Sigmoid colon (tissue), 7 donors: ENCODE data around the gene PDE11A. TPM values are rescaled to one million over a fixed set of nuclear protein-coding genes. Genes with fewer than 3 reads are reported as not detected.

Experiments
- DNase-seq: peaks from one replicate; pipeline ENCODE4 v3.0.0-alpha.2; 2019
- H3K27ac ChIP-seq, 4 donors: fragments of 200-600 bp; sonication (generic); one replicate each; pipeline ENCODE4 v1.5.1; 2016 to 2019; ENCODE audit warnings: mild to moderate bottlenecking in 1 of 4
- H3K27me3 ChIP-seq, 3 donors: fragments of 200-600 bp; sonication (generic); one replicate each; pipeline ENCODE4 v1.5.1; 2019; ENCODE audit warnings: mild to moderate bottlenecking in 1 of 3
- H3K36me3 ChIP-seq, 4 donors: fragments of 200-600 bp; sonication (generic); one replicate each; pipeline ENCODE4 v1.5.1; 2016 to 2019
- H3K4me1 ChIP-seq, 4 donors: fragments of 200-600 bp; sonication (generic); one replicate each; pipeline ENCODE4 v1.5.1; 2017 to 2019
- H3K4me3 ChIP-seq, 4 donors: fragments of 200-600 bp; sonication (generic); one replicate each; pipeline ENCODE4 v1.5.1; 2017 to 2019; ENCODE audit warnings: mild to moderate bottlenecking in 2 of 4, moderate library complexity in 1 of 4
- H3K9me3 ChIP-seq, 4 donors: fragments of 200-600 bp in 3 of 4; sonication (generic) in 3 of 4; one replicate each; pipeline versions ENCODE4 v1.5.1 to v1.6.1; 2013 to 2019
- EP300 ChIP-seq, 4 donors: sonication (generic); formaldehyde crosslinking; IDR thresholded peaks; one replicate each; pipeline ENCODE4 v1.6.1; 2017; ENCODE audit warnings: antibody characterized with exemption in 4 of 4
- POLR2A ChIP-seq, 2 donors: fragments of 450-650 bp; IDR thresholded peaks; one replicate each; pipeline ENCODE4 v1.6.1; 2016; ENCODE audit warnings: antibody characterized with exemption in 2 of 2, mild to moderate bottlenecking in 2 of 2, moderate library complexity in 2 of 2
- POLR2AphosphoS5 ChIP-seq, 4 donors: sonication (generic); formaldehyde crosslinking; IDR thresholded peaks; one replicate each; pipeline ENCODE4 v1.6.1; 2017; ENCODE audit warnings: antibody characterized with exemption in 4 of 4
- WGBS, 2 donors: extraction: QIAGEN DNeasy Blood & Tissue Kit; methylation state at CpG; one replicate each; pipeline ENCODE4 v1.1.7; 2013; 5-methylcytosine and 5-hydroxymethylcytosine counted together
- intact Hi-C: fragments of 100-400 bp; cut with DNase I; formaldehyde crosslinking; loops from one replicate; pipeline ENCODE4 v1.15.1; 2023
- polyA plus RNA-seq, 3 donors: library from polyadenylated mRNA; stranded (reverse); fragments of 200-250 nt; gene quantifications; one replicate each; pipeline ENCODE4 v1.2.3, GENCODE V29; 2013
- total RNA-seq, 4 donors: library from RNA; depleted of rRNA; stranded (reverse); fragments of >200 nt; gene quantifications; one replicate each; pipeline ENCODE4 v1.1.0, GENCODE V29; 2016
- TF ChIP-seq, protein P1 (sequence below), 4 experiments: fragments of 450-650 bp in 3 of 4; fragments of 200-600 bp in 1 of 4; IDR thresholded peaks; one replicate each; pipeline ENCODE4 v1.5.1; 2016 to 2019; ENCODE audit warnings: antibody characterized with exemption in 4 of 4, mild to moderate bottlenecking in 3 of 4, moderate library complexity in 2 of 4
- donor health status: healthy with polysubstance abuse.
- donor health status: Bipolar disorder and iron deficiency.
- donor health status: healthy.

Gene PDE11A
- total and polyA plus RNA-seq, 7 donors, result 0.57 to 16.8 (median 4.3) TPM; not detected in 2

DNA sequence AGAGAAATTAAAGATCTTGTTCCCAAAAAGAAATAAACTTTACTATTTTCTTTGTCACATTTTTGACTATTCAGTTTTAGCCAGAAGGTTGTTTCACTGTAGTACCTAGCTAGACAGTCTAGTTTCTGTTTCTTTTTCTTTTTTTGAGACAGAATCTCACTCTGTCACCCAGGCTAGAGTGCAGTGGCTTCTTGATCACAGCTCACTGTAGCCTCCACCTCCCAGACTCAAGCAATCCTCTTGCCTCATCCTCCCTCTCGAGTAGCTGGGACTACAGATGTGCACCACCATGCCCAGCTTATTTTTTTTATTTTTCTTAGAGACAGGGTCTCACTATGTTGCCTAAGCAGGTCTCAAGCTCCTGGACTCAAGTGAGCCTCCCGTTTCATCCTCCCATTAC, 41.9 kb upstream of the PDE11A start:
- WGBS, 2 donors, result 85 to 89% methylated on average over 2 of the region's 2 CpGs
- intact Hi-C loops, result loop anchor here (5.0 kb wide), 3 partner anchors 163 to 317 kb away; no protein-coding TSS in a partner anchor
- no peak overlapping the region for H3K27ac ChIP-seq

DNA sequence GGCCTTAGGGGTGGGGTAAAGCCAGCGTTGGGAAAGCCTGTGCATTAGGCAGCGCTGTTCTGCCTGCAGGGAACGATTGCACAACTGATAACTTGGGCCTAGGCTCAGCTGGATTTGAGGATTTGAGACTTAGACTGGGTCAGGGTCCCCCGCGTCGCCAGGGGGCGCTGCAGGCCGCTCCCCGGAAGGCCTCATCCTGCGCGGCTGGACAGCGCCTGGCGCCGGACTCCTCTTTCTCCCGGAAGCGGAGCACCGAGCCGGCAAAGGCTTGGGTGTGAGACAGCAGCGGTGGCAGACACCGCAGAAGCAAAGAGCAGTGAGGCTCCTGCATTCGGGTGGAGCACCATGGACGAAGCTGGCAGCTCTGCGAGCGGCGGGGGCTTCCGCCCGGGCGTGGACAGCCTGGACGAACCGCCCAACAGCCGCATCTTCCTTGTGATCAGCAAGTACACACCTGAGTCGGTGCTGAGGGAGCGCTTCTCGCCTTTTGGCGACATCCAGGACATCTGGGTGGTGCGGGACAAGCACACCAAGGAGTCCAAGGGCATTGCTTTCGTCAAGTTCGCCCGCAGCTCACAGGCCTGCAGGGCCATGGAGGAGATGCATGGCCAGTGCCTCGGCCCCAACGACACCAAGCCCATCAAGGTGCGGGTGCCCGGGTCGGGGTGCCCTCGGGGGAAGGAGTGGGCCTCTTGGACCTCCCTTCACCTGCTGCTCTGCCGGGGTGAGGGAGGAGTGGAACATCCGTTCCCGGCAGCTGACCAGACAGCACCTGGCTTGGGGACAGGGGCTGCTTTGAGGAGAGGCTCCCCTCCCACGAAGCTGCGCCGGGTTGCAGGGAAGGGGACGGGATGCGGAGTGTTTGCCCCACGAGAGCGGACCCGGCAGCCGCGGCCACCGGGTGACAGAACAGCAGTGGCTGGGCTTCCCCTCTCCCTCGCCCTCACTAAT, 39.9 kb upstream of the PDE11A start, which contains the start of gene RBM45:
TSS of gene RBM45 (plus strand) at position 236 of the 951 bp plus-strand sequence. CDS start at position 346, 110 bp downstream.
- Histone ChIP-seq H3K27me3 (no peaks in the 10 kb centered on the region), H3K4me3 (peak within 1 kb of the TSS; percentile 73 to 89 (median 80)), H3K9me3 (no peaks in the 10 kb centered on the region), H3K4me1 (peaks cover 0 to 16% (median 13%) of the 10 kb centered on the region in 4 donors), H3K27ac (peak within 1 kb of the TSS; percentile 76 to 82 (median 80)), H3K36me3 (peaks cover 0 to 13% (median under 1%) of the 10 kb centered on the region in 4 donors)
- DNase-seq, result peak; percentile 95
- intact Hi-C loops, result loop anchor here (2.0 to 5.0 kb wide), 4 partner anchors 82 to 315 kb away; partner anchors contain the start of gene OSBPL6
- TF ChIP-seq POLR2A (IDR thresholded peaks at IDR 0.05) (peak in 1 of 2 donors; percentile 35), POLR2AphosphoS5 (IDR thresholded peaks at IDR 0.05) (peak; percentile 31 to 81 (median 70)), EP300 (IDR thresholded peaks at IDR 0.05) (no peak)
- TF ChIP-seq, protein P1, sequence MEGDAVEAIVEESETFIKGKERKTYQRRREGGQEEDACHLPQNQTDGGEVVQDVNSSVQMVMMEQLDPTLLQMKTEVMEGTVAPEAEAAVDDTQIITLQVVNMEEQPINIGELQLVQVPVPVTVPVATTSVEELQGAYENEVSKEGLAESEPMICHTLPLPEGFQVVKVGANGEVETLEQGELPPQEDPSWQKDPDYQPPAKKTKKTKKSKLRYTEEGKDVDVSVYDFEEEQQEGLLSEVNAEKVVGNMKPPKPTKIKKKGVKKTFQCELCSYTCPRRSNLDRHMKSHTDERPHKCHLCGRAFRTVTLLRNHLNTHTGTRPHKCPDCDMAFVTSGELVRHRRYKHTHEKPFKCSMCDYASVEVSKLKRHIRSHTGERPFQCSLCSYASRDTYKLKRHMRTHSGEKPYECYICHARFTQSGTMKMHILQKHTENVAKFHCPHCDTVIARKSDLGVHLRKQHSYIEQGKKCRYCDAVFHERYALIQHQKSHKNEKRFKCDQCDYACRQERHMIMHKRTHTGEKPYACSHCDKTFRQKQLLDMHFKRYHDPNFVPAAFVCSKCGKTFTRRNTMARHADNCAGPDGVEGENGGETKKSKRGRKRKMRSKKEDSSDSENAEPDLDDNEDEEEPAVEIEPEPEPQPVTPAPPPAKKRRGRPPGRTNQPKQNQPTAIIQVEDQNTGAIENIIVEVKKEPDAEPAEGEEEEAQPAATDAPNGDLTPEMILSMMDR (IDR thresholded peaks at IDR 0.05), result peak; percentile 83 to 92 (median 88)
- WGBS, 2 donors, result 0 to 1% methylated on average over 60 of the region's 60 CpGs

More for the DNA sequence above, 41.9 kb upstream of the PDE11A start:
- peaks cover 0 to 28% (median 3%) of the 10 kb centered on the region in 4 donors for H3K36me3 ChIP-seq
- TF ChIP-seq, protein P1 (IDR thresholded peaks at IDR 0.05), result no peak
- TF ChIP-seq POLR2A (IDR thresholded peaks at IDR 0.05), result no peak
- no peak overlapping the region for H3K4me3 ChIP-seq
- no peaks in the 10 kb centered on the region for H3K27me3 ChIP-seq
- peaks cover 0 to 16% (median 13%) of the 10 kb centered on the region in 4 donors for H3K4me1 ChIP-seq
- DNase-seq, result no peak
- no peaks in the 10 kb centered on the region for H3K9me3 ChIP-seq

DNA sequence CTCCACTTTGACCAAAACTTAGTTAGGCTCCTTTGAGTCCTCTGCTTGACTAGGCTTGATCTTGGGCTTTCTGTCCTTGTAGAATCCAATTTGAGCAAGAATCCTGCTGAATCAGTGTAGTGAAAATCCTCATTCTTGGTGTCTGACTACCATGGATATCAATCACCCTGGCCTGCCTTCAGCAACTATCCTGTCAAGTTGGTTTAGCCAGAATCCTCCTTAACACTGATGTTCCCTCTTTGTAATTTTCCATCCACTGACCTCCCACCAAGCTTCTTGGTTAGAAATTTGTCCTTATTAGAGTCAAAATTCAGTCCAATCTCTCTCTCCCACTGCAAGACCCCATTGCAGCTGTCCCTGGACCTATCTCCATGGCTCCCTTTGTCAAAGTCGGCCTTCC, 39.2 kb upstream of the PDE11A start:
- 96 to 99% methylated on average over 1 of the region's 1 CpG for WGBS, 2 donors
- H3K36me3 ChIP-seq, result peaks cover 0 to 6% (median 0%) of the 10 kb centered on the region in 4 donors
- peak overlapping the region in 3 of 4 donors; percentile 73 to 86 (median 73) for H3K4me3 ChIP-seq
- intact Hi-C loops, result loop anchor here (2.0 to 5.0 kb wide), 4 partner anchors 83 to 314 kb away; partner anchors contain the start of gene OSBPL6
- no peaks in the 10 kb centered on the region for H3K27me3 ChIP-seq
- H3K4me1 ChIP-seq, result peaks cover 0 to 16% (median 13%) of the 10 kb centered on the region in 4 donors
- DNase-seq, result no peak
- TF ChIP-seq POLR2A (IDR thresholded peaks at IDR 0.05) (no peak), EP300 (IDR thresholded peaks at IDR 0.05) (no peak)
- peak overlapping the region; percentile 76 to 82 (median 80) for H3K27ac ChIP-seq
- no peaks in the 10 kb centered on the region for H3K9me3 ChIP-seq

DNA sequence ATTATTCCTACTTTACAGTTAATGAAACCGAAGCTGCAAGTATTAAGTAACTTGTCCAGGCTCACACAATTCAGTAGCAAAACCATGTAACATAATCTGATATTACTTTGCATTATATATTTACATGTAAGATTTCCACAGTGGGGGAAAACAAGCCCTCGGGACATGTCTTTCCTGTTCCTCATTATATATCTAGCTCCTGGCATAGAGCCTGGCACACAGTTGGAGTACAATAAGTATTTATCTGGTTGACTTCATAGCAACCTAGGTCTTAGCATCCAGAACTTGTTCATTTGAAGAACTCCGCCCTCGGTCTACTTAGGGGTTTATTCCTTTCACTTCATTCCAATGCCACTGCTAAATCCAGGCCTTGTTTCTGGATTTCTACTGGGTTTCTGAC, 38.1 kb upstream of the PDE11A start:
- Histone ChIP-seq H3K4me1 (peaks cover 0 to 16% (median 13%) of the 10 kb centered on the region in 4 donors), H3K4me3 (no peak overlapping the region), H3K27ac (no peak overlapping the region), H3K9me3 (no peaks in the 10 kb centered on the region), H3K36me3 (no peaks in the 10 kb centered on the region), H3K27me3 (no peaks in the 10 kb centered on the region)
- intact Hi-C loops, result loop anchor here (5.0 kb wide), 3 partner anchors 167 to 313 kb away; no protein-coding TSS in a partner anchor
- DNase-seq, result no peak
- 77 to 88% methylated on average over 4 of the region's 4 CpGs for WGBS, 2 donors
- TF ChIP-seq POLR2A (IDR thresholded peaks at IDR 0.05) (no peak), POLR2AphosphoS5 (IDR thresholded peaks at IDR 0.05) (no peak), EP300 (IDR thresholded peaks at IDR 0.05) (no peak)
- TF ChIP-seq, protein P1 (IDR thresholded peaks at IDR 0.05), result no peak

DNA sequence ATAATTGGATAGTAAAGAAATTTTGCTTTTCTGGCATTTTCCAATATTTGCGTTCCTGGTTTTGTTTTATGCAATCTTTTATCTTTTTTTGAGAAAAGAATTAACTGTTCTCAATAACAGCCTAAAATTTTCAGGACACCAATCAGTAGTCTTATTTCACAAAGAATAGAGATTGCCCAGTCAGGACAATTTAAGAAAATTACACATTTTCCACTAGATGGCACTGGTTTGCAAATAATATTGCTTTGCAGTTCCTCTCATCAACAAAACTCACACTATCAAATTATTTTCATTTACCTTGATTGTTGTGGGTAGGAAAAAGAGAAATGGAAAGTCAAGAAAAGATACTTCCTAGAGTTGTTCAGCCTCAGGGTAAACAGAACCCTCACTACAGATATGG, 37.2 kb upstream of the PDE11A start:
- H3K27ac ChIP-seq, result no peak overlapping the region
- no peaks in the 10 kb centered on the region for H3K36me3 ChIP-seq
- H3K9me3 ChIP-seq, result no peaks in the 10 kb centered on the region
- DNase-seq, result no peak
- 12 to 15% methylated on average over 1 of the region's 1 CpG for WGBS, 2 donors
- no peaks in the 10 kb centered on the region for H3K27me3 ChIP-seq
- peaks cover 0 to 16% (median 13%) of the 10 kb centered on the region in 4 donors for H3K4me1 ChIP-seq
- intact Hi-C loops, result loop anchor here (5.0 kb wide), 3 partner anchors 167 to 313 kb away; no protein-coding TSS in a partner anchor
- no peak overlapping the region for H3K4me3 ChIP-seq
- TF ChIP-seq, protein P1 (IDR thresholded peaks at IDR 0.05), result peak in 3 of 4 experiments; percentile 18 to 42 (median 38)
- no peak for TF ChIP-seq POLR2AphosphoS5 (IDR thresholded peaks at IDR 0.05)
- no peak for TF ChIP-seq POLR2A (IDR thresholded peaks at IDR 0.05)
- no peak for TF ChIP-seq EP300 (IDR thresholded peaks at IDR 0.05)
